Dendritic cell treated with granulocyte-macrophage colony-stimulating factor and Interleukin-4, amounts not matched to agents 40 ng/mL and 50 ng/mL, for 4 days (primary cell): ENCODE results near the gene KRT14.
A peak's percentile ranks its signal among the peaks of the same experiment; 100 is the strongest.
"Not testable (repeated sequence)": the region's sequence is repeated elsewhere in the genome, so short reads cannot be mapped to it uniquely, and the experiment has no call there.

Experiments used
- H3K27ac Mint-ChIP-seq: one replicate; pipeline ENCODE4 v1.8.0; 2022; ENCODE audit warnings: mild to moderate bottlenecking, mixed read lengths
- H3K27me3 Mint-ChIP-seq: one replicate; pipeline ENCODE4 v1.8.0; 2022; ENCODE audit warnings: mild to moderate bottlenecking, mixed read lengths
- H3K36me3 Mint-ChIP-seq: one replicate; pipeline ENCODE4 v1.8.0; 2022; ENCODE audit warnings: low read depth, mixed read lengths
- H3K4me1 Mint-ChIP-seq: one replicate; pipeline ENCODE4 v1.8.0; 2022; ENCODE audit warnings: low read depth, mixed read lengths
- H3K4me3 Mint-ChIP-seq: one replicate; pipeline ENCODE4 v1.8.0; 2022; ENCODE audit warnings: mild to moderate bottlenecking, moderate library complexity, mixed read lengths
- H3K9me3 Mint-ChIP-seq: one replicate; pipeline ENCODE4 v1.8.0; 2022; ENCODE audit warnings: mixed read lengths
- intact Hi-C: fragments of 100-400 bp; cut with micrococcal nuclease; formaldehyde crosslinking; loops from one replicate; pipeline ENCODE4 v1.15.0; 2022

KRT14 gene

GRCh38 chr17:41618341-41619035 lies 31.8 kb upstream of the KRT14 start:
- intact Hi-C loops: no loop called here
- H3K27ac Mint-ChIP-seq: peak overlapping the region; percentile 24
- no peaks in the 10 kb centered on the region for H3K36me3 Mint-ChIP-seq
- no peaks in the 10 kb centered on the region for H3K9me3 Mint-ChIP-seq
- H3K4me3 Mint-ChIP-seq: no peak overlapping the region
- peaks cover 52% of the 10 kb centered on the region for H3K27me3 Mint-ChIP-seq
- peaks cover 35% of the 10 kb centered on the region for H3K4me1 Mint-ChIP-seq

GRCh38 chr17:41617698-41618097 lies 31.0 kb upstream of the KRT14 start:
- peaks cover 56% of the 10 kb centered on the region for H3K27me3 Mint-ChIP-seq
- intact Hi-C loops: no loop called here
- peaks cover 36% of the 10 kb centered on the region for H3K4me1 Mint-ChIP-seq
- H3K9me3 Mint-ChIP-seq: no peaks in the 10 kb centered on the region
- peak overlapping the region; percentile 24 for H3K27ac Mint-ChIP-seq
- H3K4me3 Mint-ChIP-seq: no peak overlapping the region
- H3K36me3 Mint-ChIP-seq: no peaks in the 10 kb centered on the region

- Mint-ChIP-seq H3K4me3 (no peak overlapping the region), H3K4me1 (peaks cover 32% of the 10 kb centered on the region), H3K27me3 (peaks cover 54% of the 10 kb centered on the region), H3K36me3 (no peaks in the 10 kb centered on the region), H3K9me3 (no peaks in the 10 kb centered on the region), H3K27ac (peak overlapping the region; percentile 24)
- intact Hi-C loops: no loop called here
Measured at GRCh38 chr17:41617136-41617535, 30.4 kb upstream of the KRT14 start.

- not testable (repeated sequence) for H3K4me3 Mint-ChIP-seq
- H3K27me3 Mint-ChIP-seq: peaks cover 58% of the 10 kb centered on the region
Measured at GRCh38 chr17:41616486-41616885, 29.8 kb upstream of the KRT14 start.

GRCh38 chr17:41615454-41615853 lies 28.8 kb upstream of the KRT14 start:
- no peaks in the 10 kb centered on the region for H3K9me3 Mint-ChIP-seq
- peaks cover 28% of the 10 kb centered on the region for H3K4me1 Mint-ChIP-seq
- intact Hi-C loops: no loop called here
- no peak overlapping the region for H3K4me3 Mint-ChIP-seq
- H3K27ac Mint-ChIP-seq: no peak overlapping the region
- H3K36me3 Mint-ChIP-seq: no peaks in the 10 kb centered on the region
- H3K27me3 Mint-ChIP-seq: peaks cover 66% of the 10 kb centered on the region

More at GRCh38 chr17:41616486-41616885, 29.8 kb upstream of the KRT14 start:
- intact Hi-C loops, H3K27ac Mint-ChIP-seq, H3K36me3 Mint-ChIP-seq, H3K9me3 Mint-ChIP-seq: not testable (repeated sequence)
- peaks cover 32% of the 10 kb centered on the region for H3K4me1 Mint-ChIP-seq

GRCh38 chr17:41614767-41615166 lies 28.1 kb upstream of the KRT14 start:
- H3K27me3 Mint-ChIP-seq: peaks cover 67% of the 10 kb centered on the region
- not testable (repeated sequence) for H3K27ac Mint-ChIP-seq, H3K9me3 Mint-ChIP-seq

GRCh38 chr17:41614098-41614497 lies 27.4 kb upstream of the KRT14 start:
- peaks cover 31% of the 10 kb centered on the region for H3K4me1 Mint-ChIP-seq
- H3K36me3 Mint-ChIP-seq: no peaks in the 10 kb centered on the region
- H3K9me3 Mint-ChIP-seq: no peaks in the 10 kb centered on the region
- H3K4me3 Mint-ChIP-seq: no peak overlapping the region
- peaks cover 69% of the 10 kb centered on the region for H3K27me3 Mint-ChIP-seq
- H3K27ac Mint-ChIP-seq: no peak overlapping the region
- intact Hi-C loops: loop anchor here (5.0 kb wide), 1 partner anchor 33 kb away; no protein-coding TSS in a partner anchor

More at GRCh38 chr17:41614767-41615166, 28.1 kb upstream of the KRT14 start:
- H3K36me3 Mint-ChIP-seq, H3K4me3 Mint-ChIP-seq: not testable (repeated sequence)
- intact Hi-C loops: loop anchor here (5.0 kb wide), 1 partner anchor 33 kb away; no protein-coding TSS in a partner anchor
- peaks cover 28% of the 10 kb centered on the region for H3K4me1 Mint-ChIP-seq

GRCh38 chr17:41613277-41614082 lies 26.8 kb upstream of the KRT14 start:
- Mint-ChIP-seq H3K27ac (no peak overlapping the region), H3K4me1 (peaks cover 36% of the 10 kb centered on the region), H3K27me3 (peaks cover 69% of the 10 kb centered on the region), H3K4me3 (no peak overlapping the region), H3K9me3 (no peaks in the 10 kb centered on the region), H3K36me3 (no peaks in the 10 kb centered on the region)
- intact Hi-C loops: loop anchor here (5.0 kb wide), 1 partner anchor 34 kb away; no protein-coding TSS in a partner anchor

GRCh38 chr17:41612376-41613160 lies 25.9 kb upstream of the KRT14 start, which contains the start of gene KRT16:
Gene KRT16, minus strand, starts transcription at chr17:41612767. Its CDS starts 79 bp downstream, at chr17:41612688.
- not testable (repeated sequence) for H3K4me3 Mint-ChIP-seq, H3K36me3 Mint-ChIP-seq, H3K9me3 Mint-ChIP-seq, H3K27ac Mint-ChIP-seq
- intact Hi-C loops: loop anchor here (5.0 kb wide), 1 partner anchor 35 kb away; no protein-coding TSS in a partner anchor
- H3K27me3 Mint-ChIP-seq: peaks cover 64% of the 10 kb centered on the region
- peaks cover 36% of the 10 kb centered on the region for H3K4me1 Mint-ChIP-seq

GRCh38 chr17:41610965-41611640 lies 24.4 kb upstream of the KRT14 start:
- Mint-ChIP-seq H3K36me3 (peaks cover 11% of the 10 kb centered on the region), H3K27me3 (peaks cover 69% of the 10 kb centered on the region), H3K9me3 (peaks cover 18% of the 10 kb centered on the region), H3K27ac (no peak overlapping the region), H3K4me1 (peaks cover 36% of the 10 kb centered on the region), H3K4me3 (no peak overlapping the region)
- intact Hi-C loops: loop anchor here (5.0 kb wide), 1 partner anchor 36 kb away; no protein-coding TSS in a partner anchor

GRCh38 chr17:41610061-41610517 lies 23.4 kb upstream of the KRT14 start:
- Mint-ChIP-seq H3K27me3 (peaks cover 65% of the 10 kb centered on the region), H3K4me1 (peaks cover 28% of the 10 kb centered on the region), H3K36me3 (peaks cover 11% of the 10 kb centered on the region), H3K9me3 (peaks cover 19% of the 10 kb centered on the region), H3K27ac (peak overlapping the region; percentile 19)
- H3K4me3 Mint-ChIP-seq: not testable (repeated sequence)
- intact Hi-C loops: loop anchor here (5.0 kb wide), 1 partner anchor 37 kb away; no protein-coding TSS in a partner anchor

- Mint-ChIP-seq H3K9me3 (peaks cover 19% of the 10 kb centered on the region), H3K27me3 (peaks cover 48% of the 10 kb centered on the region), H3K36me3 (peaks cover 11% of the 10 kb centered on the region)
- H3K4me3 Mint-ChIP-seq, intact Hi-C loops, H3K4me1 Mint-ChIP-seq, H3K27ac Mint-ChIP-seq: not testable (repeated sequence)
Measured at GRCh38 chr17:41606930-41607329, 20.2 kb upstream of the KRT14 start.

GRCh38 chr17:41602524-41602923 lies 15.8 kb upstream of the KRT14 start:
- peaks cover 11% of the 10 kb centered on the region for H3K36me3 Mint-ChIP-seq
- H3K27ac Mint-ChIP-seq: no peak overlapping the region
- no peaks in the 10 kb centered on the region for H3K4me1 Mint-ChIP-seq
- peaks cover 16% of the 10 kb centered on the region for H3K9me3 Mint-ChIP-seq
- intact Hi-C loops: no loop called here
- H3K27me3 Mint-ChIP-seq: peaks cover 19% of the 10 kb centered on the region
- H3K4me3 Mint-ChIP-seq: no peak overlapping the region
